DOHH2 (cell line): ENCODE measurements around the gene TMC4.

Experiments used
- EZH2phosphoT487 ChIP-seq: fragments of 200-600 bp; sonication (generic); IDR thresholded peaks from 2 replicates; pipeline ENCODE4 v1.6.1; 2017; ENCODE audit warnings: borderline replicate concordance, mild to moderate bottlenecking, antibody characterized with exemption, low read length, moderate library complexity, mixed read lengths
- TF ChIP-seq, protein P1 (sequence below): fragments of 200-600 bp; sonication (generic); IDR thresholded peaks from one replicate; pipeline ENCODE4 v1.5.1; 2014; ENCODE audit warnings: antibody characterized with exemption, mild to moderate bottlenecking, low read depth, low read length; ENCODE audit not compliant: poor library complexity, severe bottlenecking

GRCh38 chr19:54154603-54155345 lies 18.2 kb downstream of the TMC4 start:
- TF ChIP-seq, protein P1, sequence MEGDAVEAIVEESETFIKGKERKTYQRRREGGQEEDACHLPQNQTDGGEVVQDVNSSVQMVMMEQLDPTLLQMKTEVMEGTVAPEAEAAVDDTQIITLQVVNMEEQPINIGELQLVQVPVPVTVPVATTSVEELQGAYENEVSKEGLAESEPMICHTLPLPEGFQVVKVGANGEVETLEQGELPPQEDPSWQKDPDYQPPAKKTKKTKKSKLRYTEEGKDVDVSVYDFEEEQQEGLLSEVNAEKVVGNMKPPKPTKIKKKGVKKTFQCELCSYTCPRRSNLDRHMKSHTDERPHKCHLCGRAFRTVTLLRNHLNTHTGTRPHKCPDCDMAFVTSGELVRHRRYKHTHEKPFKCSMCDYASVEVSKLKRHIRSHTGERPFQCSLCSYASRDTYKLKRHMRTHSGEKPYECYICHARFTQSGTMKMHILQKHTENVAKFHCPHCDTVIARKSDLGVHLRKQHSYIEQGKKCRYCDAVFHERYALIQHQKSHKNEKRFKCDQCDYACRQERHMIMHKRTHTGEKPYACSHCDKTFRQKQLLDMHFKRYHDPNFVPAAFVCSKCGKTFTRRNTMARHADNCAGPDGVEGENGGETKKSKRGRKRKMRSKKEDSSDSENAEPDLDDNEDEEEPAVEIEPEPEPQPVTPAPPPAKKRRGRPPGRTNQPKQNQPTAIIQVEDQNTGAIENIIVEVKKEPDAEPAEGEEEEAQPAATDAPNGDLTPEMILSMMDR: no peak
- no peak for TF ChIP-seq EZH2phosphoT487
